ENCODE data around the gene SCP2.

SCP2 gene

GRCh38 chr1:53083636-53084588, 156.8 kb downstream of the SCP2 start:
- DNase-seq = no peak

- DNase-seq = peak; percentile 22 to 33
Observed at GRCh38 chr1:53084589-53084971, 157.5 kb downstream of the SCP2 start.

DNA sequence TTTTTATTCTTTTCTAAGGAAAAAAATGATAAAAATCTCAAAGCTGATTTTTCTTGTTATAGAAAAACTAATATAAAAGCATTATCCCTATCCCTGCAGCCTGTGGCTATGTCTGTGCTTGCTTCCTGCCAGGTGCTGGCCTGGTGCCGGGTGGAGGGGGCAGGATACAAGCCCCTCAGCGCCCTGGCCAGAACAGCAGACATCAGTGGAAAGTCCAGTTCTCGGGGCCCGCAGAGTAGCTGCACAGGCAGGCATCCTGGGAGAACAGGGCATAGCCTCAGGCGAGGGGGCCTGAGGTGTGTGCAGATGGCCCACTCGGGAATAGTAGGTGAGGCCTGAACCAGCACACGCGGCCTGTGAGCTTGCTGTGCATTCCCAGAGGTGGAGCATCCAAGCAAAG, 158.3 kb downstream of the SCP2 start:
- no peak for DNase-seq

- DNase-seq = no peak
Observed at GRCh38 chr1:53086491-53087070, 159.5 kb downstream of the SCP2 start.

DNA sequence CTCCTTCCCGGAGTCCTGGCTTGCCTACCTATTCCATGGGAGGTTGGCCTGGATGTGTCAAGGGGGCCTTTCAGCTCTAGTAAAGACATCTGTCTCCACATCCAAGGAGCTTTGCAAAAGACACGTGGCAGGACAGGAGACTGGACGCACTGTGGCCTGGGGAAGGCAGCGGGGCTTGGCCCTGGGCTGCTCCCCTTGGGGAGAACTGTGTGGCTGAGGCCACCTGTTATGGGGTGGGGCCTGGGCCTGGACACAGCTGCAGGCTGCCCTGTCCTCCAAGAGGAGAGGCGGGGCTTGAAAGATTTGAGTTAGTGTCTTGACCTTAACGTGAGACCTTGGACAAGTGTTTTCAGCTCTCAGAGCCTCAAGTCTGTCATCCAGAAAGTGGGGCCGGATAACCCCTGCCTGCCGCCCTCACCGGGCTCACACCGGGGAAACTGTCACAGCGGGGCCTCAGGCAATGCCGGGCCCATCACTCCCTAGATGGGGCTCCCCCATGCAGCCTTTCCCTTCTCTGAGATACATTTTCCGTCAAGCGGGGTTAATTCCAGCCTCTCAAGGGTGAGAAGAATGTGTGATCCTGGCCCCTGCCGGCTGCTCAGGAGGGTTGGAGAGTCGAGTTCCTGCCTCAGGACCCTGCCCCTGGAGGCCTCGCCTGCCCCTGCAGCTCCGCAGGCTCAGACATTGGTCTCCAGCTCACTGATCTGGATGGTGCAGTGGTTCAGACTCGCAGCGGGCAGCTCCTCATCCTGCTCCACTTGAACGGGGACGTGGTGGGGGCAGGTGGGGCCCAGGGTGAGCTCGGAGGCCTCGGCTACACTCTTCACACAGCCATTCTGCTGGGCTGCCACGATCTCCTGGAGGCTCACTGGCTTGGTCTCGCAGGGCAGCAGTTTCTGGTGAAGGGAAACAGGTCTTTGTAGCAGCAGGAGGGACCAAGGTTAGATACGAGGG, 160.5 kb downstream of the SCP2 start:
- no peak for DNase-seq

GRCh38 chr1:53088616-53089300, 161.7 kb downstream of the SCP2 start:
- DNase-seq = no peak

DNA sequence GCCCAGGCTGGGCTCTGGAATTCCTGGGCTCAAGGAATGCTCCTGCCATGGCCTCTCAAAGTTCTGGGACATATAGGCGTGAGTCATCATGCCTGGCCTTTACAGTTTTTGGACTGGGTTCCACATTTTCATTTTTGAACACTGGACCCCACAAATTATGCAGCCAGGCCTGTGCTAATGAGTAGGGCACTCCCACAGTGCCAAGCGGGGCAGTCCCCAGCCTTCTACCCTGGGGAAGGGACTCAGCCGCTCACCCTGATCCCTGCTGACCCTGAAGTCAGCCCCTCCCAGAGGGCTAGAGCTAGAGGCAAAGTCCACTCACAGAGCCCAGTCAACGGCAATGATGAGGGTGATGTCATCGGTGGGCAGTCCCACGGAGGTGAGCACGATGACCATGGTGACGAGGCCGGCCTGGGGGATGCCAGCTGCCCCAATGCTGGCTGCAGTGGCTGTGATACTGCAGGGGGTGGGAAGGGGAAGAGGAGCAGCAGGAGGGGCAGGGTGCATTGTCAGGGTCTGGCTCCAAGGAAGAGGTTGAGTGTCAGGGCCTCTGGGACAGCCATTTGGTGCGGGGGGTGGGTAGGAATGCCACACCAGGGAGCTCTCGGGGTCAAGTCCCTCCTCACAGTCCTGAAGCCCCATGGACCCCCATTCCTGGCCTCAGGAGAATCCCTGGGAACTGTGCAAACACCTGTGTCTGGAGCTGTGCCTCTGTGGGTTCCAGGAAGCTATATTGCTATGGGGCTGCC, 162.6 kb downstream of the SCP2 start:
- DNase-seq = no peak

DNA sequence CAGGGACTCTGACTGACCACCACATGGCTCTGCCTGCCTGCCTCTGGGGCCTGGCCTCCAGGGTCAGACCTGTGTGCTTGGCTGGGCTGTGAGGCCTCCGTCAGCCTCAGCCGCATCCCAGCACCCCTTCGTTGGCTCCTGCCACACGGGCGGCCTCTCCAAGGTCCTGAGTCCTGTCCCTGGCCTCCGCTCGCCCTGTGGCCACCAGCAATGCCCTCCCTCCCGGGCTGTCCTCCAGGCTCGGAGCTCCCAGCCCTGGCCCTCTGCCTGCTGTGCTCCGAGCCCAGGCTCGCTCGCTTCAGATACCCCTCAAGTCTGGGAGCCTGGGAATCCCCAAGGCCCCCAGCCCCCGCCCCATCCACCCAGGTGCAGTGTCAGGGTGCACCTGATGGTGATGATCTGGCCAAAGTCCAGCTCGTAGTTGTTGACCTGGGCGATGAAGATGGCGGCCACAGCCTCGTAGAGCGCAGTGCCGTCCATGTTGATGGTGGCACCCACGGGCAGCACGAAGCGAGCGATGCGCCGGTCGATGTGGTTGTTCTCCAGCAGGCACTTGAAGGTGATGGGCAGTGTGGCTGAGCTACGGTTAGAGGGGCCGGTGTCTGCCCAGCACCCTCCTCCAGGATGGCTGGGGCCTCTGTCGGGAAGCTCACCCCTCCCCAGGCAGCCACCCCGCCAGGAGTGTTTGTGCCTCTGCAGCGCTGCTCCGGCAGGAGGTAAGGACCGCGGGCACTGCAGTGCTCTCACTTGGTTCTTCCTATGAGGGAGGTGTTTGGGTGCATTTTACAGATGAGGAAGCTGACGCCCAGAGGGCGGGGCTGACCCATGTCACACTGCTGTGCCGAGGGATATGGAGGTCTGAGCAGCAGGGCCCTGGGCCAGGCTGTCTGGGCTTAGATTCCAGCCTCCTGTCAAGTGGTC, 163.4 kb downstream of the SCP2 start:
- peak; percentile 15 to 31 for DNase-seq

DNA sequence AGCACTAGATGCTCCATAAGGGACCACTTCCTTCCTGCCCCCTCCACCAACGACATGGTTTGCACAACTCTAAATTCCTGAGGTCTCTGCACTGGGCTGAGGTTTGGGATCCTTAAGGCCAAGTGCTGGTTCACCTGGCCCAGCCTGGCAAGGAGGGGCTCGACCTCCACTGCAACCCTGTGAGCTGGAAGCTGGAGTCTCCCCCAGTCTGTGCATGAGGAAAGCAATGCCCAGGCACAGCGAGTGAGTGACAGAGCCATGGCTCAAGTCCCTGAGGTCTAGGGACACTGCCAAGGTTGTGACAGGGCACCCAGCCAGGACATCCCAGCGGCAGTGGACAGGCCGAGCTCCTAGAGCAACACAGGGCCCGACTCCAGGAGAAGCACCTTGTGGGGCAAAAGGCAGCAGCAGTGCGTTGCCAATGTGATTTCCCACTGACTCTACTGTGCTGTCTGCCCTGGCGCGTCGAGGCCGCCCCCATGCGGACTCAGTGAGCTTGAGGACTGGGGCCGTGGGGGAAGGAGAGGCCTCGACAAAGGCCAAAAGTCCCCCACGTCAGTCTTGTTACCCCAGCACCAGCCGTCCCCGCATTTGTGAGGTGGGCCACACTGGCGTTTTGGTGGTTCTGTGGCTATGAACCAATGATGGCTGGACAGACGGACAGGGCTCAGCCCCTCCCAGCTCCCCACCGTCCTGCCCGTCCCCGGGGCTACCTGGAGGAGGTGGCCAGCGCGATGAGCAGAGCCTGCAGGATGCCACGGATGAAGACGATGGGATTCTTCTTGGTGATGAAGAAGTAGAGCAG, 165.0 kb downstream of the SCP2 start:
- DNase-seq = no peak

DNA sequence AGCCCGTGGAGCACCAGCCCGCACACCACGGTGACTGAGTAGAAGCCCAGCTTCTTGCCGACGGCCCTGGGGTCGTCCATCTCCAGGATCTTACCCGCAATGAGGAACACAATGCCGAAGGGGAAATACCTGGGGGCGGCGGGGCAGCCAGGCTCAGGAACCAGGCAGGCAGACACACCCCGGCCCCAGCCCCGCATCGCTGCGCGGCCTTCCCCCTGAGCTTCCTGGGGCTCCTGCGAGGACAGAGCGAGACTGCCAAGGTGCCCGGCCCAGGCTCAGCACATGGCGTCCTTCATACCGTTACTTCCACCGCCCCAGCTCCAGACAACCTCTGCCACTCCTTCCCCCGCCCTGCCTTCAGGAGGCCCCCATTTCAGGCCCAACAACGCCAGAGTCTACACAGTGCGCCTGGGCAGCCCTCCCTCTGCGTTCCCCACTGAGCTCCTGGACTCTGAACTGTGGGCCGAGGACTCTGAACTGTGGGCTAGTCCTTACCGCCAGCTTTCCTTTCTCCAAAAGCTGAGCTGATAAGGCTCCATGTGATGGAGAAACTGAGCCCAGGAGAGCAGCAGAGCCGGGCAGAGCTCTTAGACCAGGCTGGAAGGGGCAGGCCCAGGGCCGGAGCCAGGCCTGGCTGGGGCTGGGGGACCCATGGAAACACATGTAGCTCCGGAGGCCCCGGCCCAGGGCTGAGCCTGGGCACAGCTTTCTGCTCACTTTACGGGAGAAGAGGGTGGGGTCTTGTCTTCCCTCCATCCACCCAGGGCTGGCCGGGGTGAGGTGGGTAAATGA, 165.8 kb downstream of the SCP2 start:
- no peak for DNase-seq

DNA sequence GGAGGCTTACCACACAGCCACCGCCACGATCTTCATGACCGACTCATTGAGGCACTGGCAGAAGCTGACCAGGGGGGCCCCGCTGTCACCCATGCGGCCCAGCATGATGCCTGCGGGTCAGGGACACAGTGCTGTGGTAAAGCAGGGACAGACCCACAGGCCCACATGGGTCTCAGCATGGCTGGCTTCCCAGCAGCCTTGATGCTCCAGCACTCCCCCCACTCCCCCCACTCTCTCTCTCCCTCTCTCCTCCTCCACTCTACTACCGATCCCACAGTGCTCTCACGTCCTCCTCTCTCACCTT, 166.3 kb downstream of the SCP2 start:
- no peak for DNase-seq

DNA sequence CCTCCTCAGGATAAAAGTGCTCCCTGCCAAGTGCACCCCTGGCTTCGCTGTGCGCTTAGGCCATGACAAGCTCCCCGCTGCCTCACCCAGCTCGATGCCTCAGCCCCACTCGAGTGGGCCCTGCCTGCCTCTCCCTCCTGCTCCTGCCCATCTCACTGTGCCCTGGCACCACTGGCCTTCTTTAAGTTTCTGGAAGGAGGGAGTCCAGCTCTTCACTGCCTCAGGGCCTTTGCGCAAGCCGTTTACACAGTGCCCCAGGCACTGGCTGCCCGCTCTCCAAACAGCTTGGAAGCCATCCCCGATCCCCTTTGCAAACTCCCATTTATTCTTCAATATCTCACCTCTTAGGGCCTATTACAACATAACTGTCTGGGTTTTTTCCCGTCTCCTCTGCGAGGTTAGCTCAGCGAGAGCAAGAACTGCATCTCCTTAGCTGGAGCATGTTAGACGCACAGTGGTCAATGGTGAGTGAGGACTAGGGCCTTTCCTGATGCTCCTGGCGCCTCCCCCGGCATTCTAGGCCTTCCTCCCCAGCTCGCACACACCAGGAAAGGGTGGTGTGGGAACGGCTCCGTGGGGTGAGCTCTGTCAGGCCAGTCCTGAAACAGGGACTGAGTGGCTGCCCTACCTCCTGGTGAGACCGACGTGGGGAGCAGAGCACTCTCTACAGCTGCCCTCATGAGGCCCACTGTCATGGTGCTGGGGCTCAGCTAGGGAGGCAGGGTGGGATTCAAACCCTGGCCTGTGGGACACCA, 166.9 kb downstream of the SCP2 start:
- no peak for DNase-seq

GRCh38 chr1:53094533-53094919, 167.4 kb downstream of the SCP2 start:
- no peak for DNase-seq
